HEK293 (cell line): ENCODE data around the gene KLHL30.

Experiments used
- CTCF ChIA-PET: fragments of 350-600 bp; formaldehyde crosslinking; extraction: SDS; loops from one replicate; lab custom pipeline; 2021; ENCODE audit warnings: antibody characterized with exemption; lab: Yijun Ruan, JAX
- POLR2A ChIA-PET: fragments of 300-600 bp; formaldehyde crosslinking; extraction: SDS; loops from one replicate; lab custom pipeline; 2020; ENCODE audit warnings: antibody characterized with exemption, inconsistent platforms; lab: Yijun Ruan, JAX
- H3K27ac ChIP-seq: fragments of 200-500 bp; sonication (Bioruptor generic); 2 replicates; pipeline ENCODE4 v1.5.1; 2014; ENCODE audit warnings: low read depth, low read length, control low read depth, inconsistent platforms; ENCODE audit errors: extremely low read depth
- H3K36me3 ChIP-seq, 2 experiments: fragments of 200-500 bp in 1 of 2; sonication (Bioruptor generic) in 1 of 2; 1 replicate in 1 of 2; 2 replicates in 1 of 2; pipeline ENCODE4 v1.5.1; 2014 to 2017; ENCODE audit warnings: inconsistent platforms in 2 of 2, low read length in 2 of 2; ENCODE audit not compliant: control insufficient read depth in 2 of 2, insufficient read depth in 1 of 2
- H3K4me1 ChIP-seq: fragments of 200-500 bp; sonication (Bioruptor generic); 2 replicates; pipeline ENCODE4 v1.5.1; 2014; ENCODE audit warnings: mild to moderate bottlenecking, low read length, inconsistent platforms; ENCODE audit not compliant: control insufficient read depth, insufficient read depth
- H3K4me3 ChIP-seq: 2 replicates; pipeline ENCODE4 v1.5.1; 2011; ENCODE audit warnings: low read depth, mild to moderate bottlenecking, control low read depth, low read length, moderate library complexity
- H3K9me3 ChIP-seq: fragments of 200-500 bp; sonication (Bioruptor generic); 2 replicates; pipeline ENCODE4 v1.5.1; 2014; ENCODE audit warnings: low read depth, low read length, inconsistent platforms; ENCODE audit not compliant: control insufficient read depth, insufficient read depth
- CTCF ChIP-seq: fragments of 450-650 bp; formaldehyde crosslinking; IDR thresholded peaks from 2 replicates; pipeline ENCODE4 v1.5.1; 2016; ENCODE audit warnings: missing biosample characterization, missing genetic modification characterization
- FEZF1 ChIP-seq: fragments of 450-650 bp; formaldehyde crosslinking; IDR thresholded peaks from 2 replicates; pipeline ENCODE4 v1.5.1; 2016; ENCODE audit warnings: missing biosample characterization, missing genetic modification characterization
- PRDM1 ChIP-seq: fragments of 450-650 bp; formaldehyde crosslinking; IDR thresholded peaks from 2 replicates; pipeline ENCODE4; 2016; ENCODE audit warnings: missing biosample characterization, missing genetic modification characterization
- SALL2 ChIP-seq: fragments of 450-650 bp; formaldehyde crosslinking; IDR thresholded peaks from 2 replicates; pipeline ENCODE4 v1.5.0; 2017; ENCODE audit warnings: missing biosample characterization, mild to moderate bottlenecking, missing genetic modification characterization, borderline replicate concordance
- ZNF335 ChIP-seq: fragments of 450-650 bp; formaldehyde crosslinking; conservative IDR thresholded peaks from 2 replicates; pipeline ENCODE4 v1.5.1; 2016; ENCODE audit warnings: missing biosample characterization, missing genetic modification characterization
- ZNF354C ChIP-seq: fragments of 450-650 bp; formaldehyde crosslinking; IDR thresholded peaks from 2 replicates; pipeline ENCODE4 v1.5.1; 2016; ENCODE audit warnings: missing biosample characterization, missing genetic modification characterization, low read depth, borderline replicate concordance
- ZNF362 ChIP-seq: fragments of 450-650 bp; formaldehyde crosslinking; IDR thresholded peaks from 2 replicates; pipeline ENCODE4 v1.5.1; 2016; ENCODE audit warnings: missing biosample characterization, missing genetic modification characterization
- ZNF37A ChIP-seq: fragments of 450-650 bp; IDR thresholded peaks from 2 replicates; pipeline ENCODE4 v1.5.1; 2018; ENCODE audit warnings: missing biosample characterization, missing genetic modification characterization
- ZNF416 ChIP-seq: fragments of 450-650 bp; formaldehyde crosslinking; IDR thresholded peaks from 2 replicates; pipeline ENCODE4 v1.5.1; 2016; ENCODE audit warnings: missing biosample characterization, missing genetic modification characterization
- ZNF473 ChIP-seq: fragments of 450-650 bp; formaldehyde crosslinking; IDR thresholded peaks from 2 replicates; pipeline ENCODE4 v1.5.1; 2017; ENCODE audit warnings: missing biosample characterization, missing genetic modification characterization
- ZNF48 ChIP-seq: fragments of 450-650 bp; formaldehyde crosslinking; IDR thresholded peaks from 2 replicates; pipeline ENCODE4 v1.5.1; 2016; ENCODE audit warnings: missing biosample characterization, missing genetic modification characterization
- ZNF645 ChIP-seq: fragments of 450-650 bp; formaldehyde crosslinking; IDR thresholded peaks from 2 replicates; pipeline ENCODE4; 2016; ENCODE audit warnings: missing biosample characterization, missing genetic modification characterization
- ZSCAN30 ChIP-seq: fragments of 450-650 bp; IDR thresholded peaks from 2 replicates; pipeline ENCODE4 v1.5.1; 2018; ENCODE audit warnings: missing biosample characterization, mild to moderate bottlenecking, missing genetic modification characterization, moderate library complexity

KLHL30 gene

GRCh38 chr2:238152771-238153688 lies 14.6 kb downstream of the KLHL30 start:
- Histone ChIP-seq H3K27ac (no peak overlapping the region), H3K9me3 (no peaks in the 10 kb centered on the region)
- POLR2A ChIA-PET, result no interaction called here
- TF ChIP-seq ZNF37A (tag by site-specific recombination), result no peak
- peak; percentile 50 for TF ChIP-seq CTCF (tag by site-specific recombination)
- TF ChIP-seq, all 188 proteins: peak for 1
- H3K36me3 ChIP-seq, result no peaks in the 10 kb centered on the region
- no peak overlapping the region for H3K4me3 ChIP-seq
- CTCF ChIA-PET, result interaction anchor here (0.6 to 1.0 kb wide), 4 partner anchors 76 to 277 kb away, joined by 3 to 4 read pairs (median 3); no protein-coding TSS in a partner anchor
- H3K4me1 ChIP-seq, result no peaks in the 10 kb centered on the region

GRCh38 chr2:238154570-238154969 lies 16.1 kb downstream of the KLHL30 start:
- ChIA-PET POLR2A (no interaction called here), CTCF (interaction anchor here (0.9 to 1.2 kb wide), 2 partner anchors 8 to 10 kb away, joined by 3 to 4 read pairs; no protein-coding TSS in a partner anchor)
- Histone ChIP-seq H3K27ac (no peak overlapping the region), H3K4me3 (no peak overlapping the region), H3K9me3 (no peaks in the 10 kb centered on the region), H3K4me1 (no peaks in the 10 kb centered on the region), H3K36me3 (no peaks in the 10 kb centered on the region)
- no peak for TF ChIP-seq ZNF48 (tag by site-specific recombination)
- TF ChIP-seq ZNF416 (tag by site-specific recombination), result no peak
- no peak for TF ChIP-seq ZNF473 (tag by site-specific recombination)
- TF ChIP-seq FEZF1 (tag by site-specific recombination), result no peak
- no peak for TF ChIP-seq SALL2 (tag by site-specific recombination)
- no peak for TF ChIP-seq ZNF354C (tag by site-specific recombination)
- no peak for TF ChIP-seq ZSCAN30 (tag by site-specific recombination)

GRCh38 chr2:238155051-238155760 lies 16.7 kb downstream of the KLHL30 start:
- no peak for TF ChIP-seq ZNF645 (tag by site-specific recombination)
- TF ChIP-seq ZNF473 (tag by site-specific recombination), result no peak
- TF ChIP-seq ZNF362 (tag by site-specific recombination), result no peak
- no peak for TF ChIP-seq PRDM1 (tag by site-specific recombination)
- TF ChIP-seq ZNF335 (tag by site-specific recombination), result 0 out of 2 replicates have a peak, but pooled peaks have one; percentile 8
- H3K36me3 ChIP-seq, result no peaks in the 10 kb centered on the region
- no peaks in the 10 kb centered on the region; the same call in 1 of the 2 replicates for H3K4me1 ChIP-seq
- POLR2A ChIA-PET, result no interaction called here
- no peak overlapping the region for H3K4me3 ChIP-seq
- H3K27ac ChIP-seq, result no peak overlapping the region
- no peaks in the 10 kb centered on the region for H3K9me3 ChIP-seq
- CTCF ChIA-PET, result interaction anchor here (0.9 to 1.3 kb wide), 2 partner anchors 8 to 12 kb away, joined by 3 to 4 read pairs; no protein-coding TSS in a partner anchor
